GM12801 (cell line): ENCODE measurements around the gene CDYL.

Source experiments
- TF ChIP-seq, protein P1 (sequence below): IDR thresholded peaks from one replicate; pipeline ENCODE4 v1.5.1; 2011; ENCODE audit warnings: control low read depth; ENCODE audit not compliant: insufficient read length; ENCODE audit errors: extremely low read depth

CDYL gene

DNA sequence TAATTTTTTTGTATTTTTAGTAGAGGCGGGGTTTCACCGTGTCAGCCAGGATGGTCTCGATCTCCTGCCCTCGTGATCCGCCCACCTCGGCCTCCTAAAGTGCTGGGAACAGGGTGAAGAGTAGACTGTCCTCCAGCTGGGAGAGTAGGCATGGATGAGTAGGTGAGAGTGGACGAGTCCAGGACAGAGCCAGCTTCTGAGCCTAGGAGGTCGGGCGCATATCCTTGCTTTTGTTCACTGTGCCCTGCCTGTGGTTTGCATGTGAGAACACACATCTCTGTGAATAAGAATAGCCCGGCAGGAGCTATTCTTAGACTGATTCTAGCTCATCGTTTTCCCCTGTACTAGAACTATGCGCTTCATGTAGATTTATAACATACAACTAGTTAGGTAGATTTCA, 149.4 kb downstream of the CDYL start:
- TF ChIP-seq, protein P1, sequence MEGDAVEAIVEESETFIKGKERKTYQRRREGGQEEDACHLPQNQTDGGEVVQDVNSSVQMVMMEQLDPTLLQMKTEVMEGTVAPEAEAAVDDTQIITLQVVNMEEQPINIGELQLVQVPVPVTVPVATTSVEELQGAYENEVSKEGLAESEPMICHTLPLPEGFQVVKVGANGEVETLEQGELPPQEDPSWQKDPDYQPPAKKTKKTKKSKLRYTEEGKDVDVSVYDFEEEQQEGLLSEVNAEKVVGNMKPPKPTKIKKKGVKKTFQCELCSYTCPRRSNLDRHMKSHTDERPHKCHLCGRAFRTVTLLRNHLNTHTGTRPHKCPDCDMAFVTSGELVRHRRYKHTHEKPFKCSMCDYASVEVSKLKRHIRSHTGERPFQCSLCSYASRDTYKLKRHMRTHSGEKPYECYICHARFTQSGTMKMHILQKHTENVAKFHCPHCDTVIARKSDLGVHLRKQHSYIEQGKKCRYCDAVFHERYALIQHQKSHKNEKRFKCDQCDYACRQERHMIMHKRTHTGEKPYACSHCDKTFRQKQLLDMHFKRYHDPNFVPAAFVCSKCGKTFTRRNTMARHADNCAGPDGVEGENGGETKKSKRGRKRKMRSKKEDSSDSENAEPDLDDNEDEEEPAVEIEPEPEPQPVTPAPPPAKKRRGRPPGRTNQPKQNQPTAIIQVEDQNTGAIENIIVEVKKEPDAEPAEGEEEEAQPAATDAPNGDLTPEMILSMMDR: no peak

DNA sequence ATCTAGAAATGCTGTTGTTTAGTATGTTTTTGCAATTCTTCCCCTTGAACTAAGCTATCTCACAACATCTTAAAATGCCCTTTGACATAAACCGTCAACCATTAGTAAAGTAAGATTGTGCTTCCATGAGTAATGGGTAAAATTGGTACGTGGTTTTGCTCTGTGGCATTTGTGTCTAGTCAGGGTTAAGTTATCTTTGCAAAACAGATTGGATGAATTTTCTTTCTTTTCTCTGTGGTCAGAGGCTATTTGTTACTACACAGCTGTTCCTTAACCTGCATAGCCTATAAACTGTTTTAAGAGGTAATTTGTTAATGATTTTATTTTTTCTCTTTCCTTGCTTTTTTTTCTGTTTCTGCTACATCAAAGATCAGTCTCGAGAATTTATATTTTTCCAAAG, 152.2 kb downstream of the CDYL start:
- TF ChIP-seq, protein P1: no peak

DNA sequence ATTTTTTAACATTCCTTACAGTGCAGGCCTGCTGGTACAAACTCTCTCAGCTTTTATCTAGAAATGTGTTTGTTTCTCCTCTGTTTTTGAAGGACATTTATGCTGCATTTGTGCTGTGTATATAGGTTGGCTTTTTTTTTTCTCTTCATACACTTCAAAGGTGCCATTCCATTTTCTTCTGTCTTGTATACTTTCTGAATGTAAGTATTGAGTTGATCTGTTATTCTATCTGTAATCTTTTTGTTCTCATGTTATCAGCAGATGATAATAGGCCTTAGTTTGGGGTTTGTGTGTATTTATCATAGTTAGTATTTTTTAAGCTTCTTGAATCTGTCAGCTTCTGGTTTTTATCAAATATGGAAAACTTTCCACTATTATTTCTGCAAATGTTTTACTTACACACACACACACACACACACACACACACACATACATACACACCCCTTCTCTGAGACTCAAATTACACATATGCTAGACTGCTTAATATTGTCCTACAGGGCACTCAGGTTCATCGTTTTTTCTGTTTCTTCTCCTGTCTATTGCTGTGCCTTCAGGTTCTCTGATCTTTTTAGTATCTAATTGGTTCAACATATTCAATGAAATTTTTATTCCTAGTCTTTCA, 153.0 kb downstream of the CDYL start:
- TF ChIP-seq, protein P1: no peak

DNA sequence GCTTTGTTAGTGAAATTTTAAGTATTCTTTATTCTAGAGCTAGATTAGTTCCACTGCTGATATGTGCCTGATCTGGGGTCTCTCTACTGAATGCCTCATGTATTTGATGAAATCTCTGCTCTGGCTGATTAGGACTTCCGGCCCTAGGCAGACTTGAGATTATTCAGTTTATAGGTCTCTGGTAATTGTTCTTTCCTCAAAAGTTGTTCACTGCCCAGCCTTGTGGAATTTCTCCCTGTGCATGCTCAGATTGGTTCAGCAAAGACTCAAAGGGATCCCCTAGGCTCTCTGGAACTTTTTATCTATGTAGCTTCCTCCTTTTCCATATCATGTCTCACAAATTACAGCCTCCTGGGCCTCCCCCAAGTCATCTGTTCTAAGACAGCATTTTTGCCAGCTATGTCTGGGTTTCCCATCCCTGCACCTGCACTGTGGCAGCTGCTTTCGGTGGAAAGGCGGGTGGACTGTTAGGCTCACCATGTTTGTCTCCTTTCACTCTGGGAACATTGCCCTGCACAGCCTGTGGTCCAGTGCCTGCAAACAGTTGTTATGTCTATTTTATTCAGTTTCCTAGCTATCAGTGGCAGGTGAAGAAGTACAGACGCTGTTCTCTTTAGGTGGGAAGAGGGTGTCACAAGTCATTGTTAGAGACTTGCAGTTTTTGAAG, 154.0 kb downstream of the CDYL start:
- TF ChIP-seq, protein P1: no peak

DNA sequence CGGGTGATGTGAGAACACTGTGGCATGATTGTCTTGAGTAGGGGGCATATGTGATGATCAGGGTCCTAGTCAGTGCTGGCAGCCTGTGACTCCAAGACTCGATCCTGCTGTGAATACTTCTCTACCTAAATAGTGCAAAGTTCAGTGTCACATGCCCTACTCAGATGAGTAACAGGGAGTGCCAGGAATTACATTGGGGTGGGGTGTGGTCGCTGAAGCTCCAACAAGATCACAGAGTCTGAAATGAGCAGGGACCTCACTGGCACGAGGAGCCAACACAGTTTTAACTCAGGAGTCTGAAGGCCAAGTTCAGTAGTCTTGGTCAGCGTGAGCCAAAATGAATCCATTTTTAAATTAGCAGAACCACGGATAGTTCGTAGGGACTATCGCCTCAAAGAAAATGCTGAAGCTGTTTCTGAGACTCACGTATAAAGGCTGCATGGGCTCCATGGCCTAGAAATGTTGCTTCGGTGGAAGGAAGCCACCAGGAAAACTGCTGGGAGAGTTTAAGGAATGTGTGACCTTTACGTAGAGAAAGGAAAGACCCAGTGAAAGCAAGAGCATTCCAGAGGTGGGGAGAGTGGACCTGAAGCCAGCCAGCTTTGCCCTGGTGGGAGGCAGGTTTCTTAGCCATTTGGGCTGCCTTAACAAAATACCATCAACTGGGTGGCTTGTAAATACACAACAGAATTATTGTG, 155.5 kb downstream of the CDYL start:
- TF ChIP-seq, protein P1: no peak

DNA sequence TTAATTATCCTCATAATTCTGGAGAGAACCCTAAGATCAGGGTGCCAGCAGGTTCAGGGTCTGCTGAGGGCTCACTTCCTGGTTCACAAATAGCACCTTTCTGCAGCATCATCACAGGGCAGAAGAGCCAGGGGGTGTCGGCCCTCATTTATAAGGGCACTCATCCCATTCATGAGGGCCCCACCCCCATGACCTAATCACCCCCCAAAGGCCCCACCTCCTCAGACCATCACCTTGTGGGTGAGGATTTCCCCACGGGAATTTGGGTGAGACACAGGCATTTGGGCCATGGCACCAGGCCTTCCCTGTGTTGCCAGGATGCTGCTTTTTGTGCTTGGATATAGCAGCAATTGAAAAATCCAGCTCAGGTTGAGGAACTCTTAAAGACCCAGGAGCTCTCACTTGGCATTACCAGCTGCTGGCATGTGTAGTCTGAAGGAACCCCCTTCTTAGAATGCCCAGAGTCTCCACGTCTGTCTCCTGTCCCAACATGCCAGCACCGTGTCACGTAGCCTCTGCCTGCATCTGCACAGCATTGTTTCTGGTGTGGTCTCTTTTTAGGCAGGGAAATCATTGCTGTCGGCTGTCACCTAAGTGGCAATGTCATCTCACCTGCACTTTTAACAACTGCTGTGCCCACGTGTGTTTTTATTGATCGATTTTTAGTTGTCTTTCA, 156.2 kb downstream of the CDYL start:
- TF ChIP-seq, protein P1: no peak

DNA sequence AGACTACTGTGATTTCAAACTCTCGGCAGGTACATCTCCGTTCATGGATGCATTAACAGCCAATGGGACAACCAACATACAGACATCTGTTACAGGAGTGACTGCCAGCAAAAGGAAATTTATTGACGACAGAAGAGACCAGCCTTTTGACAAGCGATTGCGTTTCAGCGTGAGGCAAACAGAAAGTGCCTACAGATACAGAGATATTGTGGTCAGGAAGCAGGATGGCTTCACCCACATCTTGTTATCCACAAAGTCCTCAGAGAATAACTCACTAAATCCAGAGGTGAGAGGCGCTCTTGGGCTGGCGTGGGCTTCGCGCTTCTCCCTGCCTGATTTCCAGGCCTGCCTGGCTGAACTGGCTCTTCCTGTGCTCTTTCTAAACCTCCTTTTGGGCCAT, 159.3 kb downstream of the CDYL start:
- TF ChIP-seq, protein P1: no peak
